Esophagus muscularis mucosa (tissue), 4 donors: ENCODE measurements around the gene FNTB.

ENCODE experiments used
- CTCF ChIP-seq, 3 experiments: fragments of 200-600 bp in 2 of 3; fragments of 450-650 bp in 1 of 3; sonication (generic) in 2 of 3; IDR thresholded peaks; one replicate each; pipeline ENCODE4 v1.5.1; 2017 to 2019; ENCODE audit warnings: antibody characterized with exemption in 3 of 3, mild to moderate bottlenecking in 2 of 3, moderate library complexity in 1 of 3
- EP300 ChIP-seq: sonication (generic); formaldehyde crosslinking; IDR thresholded peaks from one replicate; pipeline ENCODE4 v1.6.1; 2017; ENCODE audit warnings: antibody characterized with exemption
- POLR2AphosphoS5 ChIP-seq, 2 donors: sonication (generic); formaldehyde crosslinking; IDR thresholded peaks; one replicate each; pipeline ENCODE4 v1.6.1; 2017; ENCODE audit warnings: antibody characterized with exemption in 2 of 2

- TF ChIP-seq CTCF (IDR thresholded peaks at IDR 0.05) (peak; percentile 79 to 90 (median 82)), POLR2AphosphoS5 (IDR thresholded peaks at IDR 0.05) (peak; percentile 76 to 85), EP300 (no peak)
These were observed at the start of gene FNTB for GRCh38 chr14:64986648-64987437.
